Measurements from ENCODE around the gene AMBRA1. TPM values are rescaled to one million over a fixed set of nuclear protein-coding genes. Genes with fewer than 3 reads are reported as not detected.
"Not testable (repeated sequence)": the region's sequence is repeated elsewhere in the genome, so short reads cannot be mapped to it uniquely, and the experiment has no call there.

AMBRA1 gene
- total RNA-seq, 1 donor from 2014 or later = 45.8 TPM

GRCh38 chr11:46383404-46383758 lies 210.4 kb downstream of the AMBRA1 start:
- H3K4me1 Mint-ChIP-seq = peaks cover 29% of the 10 kb centered on the region
- H3K27ac Mint-ChIP-seq (ENCODE audit: unreplicated experiment) = no peak overlapping the region
- H3K9me3 Mint-ChIP-seq = no peaks in the 10 kb centered on the region
- DNase-seq (ENCODE audit: low read depth, low spot score) = no peak
- TF ChIP-seq CTCF (conservative IDR thresholded peaks at IDR 0.05) = no peak
- peak overlapping the region; percentile 88 for H3K4me3 Mint-ChIP-seq
- H3K36me3 Mint-ChIP-seq (ENCODE audit: low read depth) = peaks cover 2% of the 10 kb centered on the region
- H3K27me3 Mint-ChIP-seq (ENCODE audit: low read depth) = peaks cover 39% of the 10 kb centered on the region

DNA sequence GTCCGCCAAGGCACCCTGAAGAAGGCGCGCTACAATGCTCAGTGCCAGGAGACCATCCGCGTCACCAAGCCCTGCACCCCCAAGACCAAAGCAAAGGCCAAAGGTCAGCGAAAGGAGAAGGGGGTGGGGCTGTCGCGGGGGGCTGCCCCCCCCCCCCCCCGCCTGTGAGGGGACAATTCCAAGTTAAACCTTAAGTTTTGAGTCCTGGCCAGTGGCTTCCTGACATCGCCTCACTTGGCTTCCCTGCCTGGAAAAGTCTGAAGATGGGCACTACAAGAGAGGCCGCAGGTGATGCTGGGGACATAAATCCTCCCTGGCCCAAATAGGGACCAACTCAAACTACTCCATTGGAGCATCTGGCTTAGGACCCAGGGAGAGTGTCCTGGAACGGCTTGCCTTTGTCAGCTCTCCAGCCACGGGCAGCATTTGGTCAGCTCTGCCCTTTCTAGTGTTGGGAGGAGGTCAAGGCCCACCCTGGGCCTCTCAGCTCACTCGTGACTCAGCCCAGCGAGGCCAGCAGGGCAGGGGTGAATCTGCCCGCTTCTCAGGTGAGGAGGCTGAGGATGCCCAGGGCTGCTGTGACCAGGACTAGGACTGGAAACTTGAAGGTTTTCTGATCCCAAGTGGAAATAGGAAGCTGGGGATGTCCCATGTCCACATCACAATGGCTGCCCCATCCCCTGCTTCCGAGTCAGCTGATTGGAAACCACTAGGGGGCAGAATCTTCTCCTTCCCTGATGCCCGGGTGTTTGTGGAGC lies 211.0 kb downstream of the AMBRA1 start:
- peaks cover 2% of the 10 kb centered on the region for H3K36me3 Mint-ChIP-seq (ENCODE audit: low read depth)
- H3K27ac Mint-ChIP-seq (ENCODE audit: unreplicated experiment) = peak overlapping the region; percentile 83
- H3K4me1 Mint-ChIP-seq = peaks cover 24% of the 10 kb centered on the region
- H3K9me3 Mint-ChIP-seq = no peaks in the 10 kb centered on the region
- DNase-seq (ENCODE audit: low read depth, low spot score) = no peak
- peak overlapping the region; percentile 88 for H3K4me3 Mint-ChIP-seq
- peaks cover 34% of the 10 kb centered on the region for H3K27me3 Mint-ChIP-seq (ENCODE audit: low read depth)
- TF ChIP-seq CTCF (conservative IDR thresholded peaks at IDR 0.05) = peak; percentile 68

- no peak for DNase-seq (ENCODE audit: low read depth, low spot score)
- peaks cover 26% of the 10 kb centered on the region for H3K27me3 Mint-ChIP-seq (ENCODE audit: low read depth)
- no peak for TF ChIP-seq CTCF (conservative IDR thresholded peaks at IDR 0.05)
- H3K9me3 Mint-ChIP-seq = no peaks in the 10 kb centered on the region
- H3K27ac Mint-ChIP-seq (ENCODE audit: unreplicated experiment) = peak overlapping the region; percentile 92
- H3K4me3 Mint-ChIP-seq = peak overlapping the region; percentile 88
- peaks cover 2% of the 10 kb centered on the region for H3K36me3 Mint-ChIP-seq (ENCODE audit: low read depth)
- peaks cover 24% of the 10 kb centered on the region for H3K4me1 Mint-ChIP-seq
These were observed 211.8 kb downstream of the AMBRA1 start for GRCh38 chr11:46381819-46382645.

DNA sequence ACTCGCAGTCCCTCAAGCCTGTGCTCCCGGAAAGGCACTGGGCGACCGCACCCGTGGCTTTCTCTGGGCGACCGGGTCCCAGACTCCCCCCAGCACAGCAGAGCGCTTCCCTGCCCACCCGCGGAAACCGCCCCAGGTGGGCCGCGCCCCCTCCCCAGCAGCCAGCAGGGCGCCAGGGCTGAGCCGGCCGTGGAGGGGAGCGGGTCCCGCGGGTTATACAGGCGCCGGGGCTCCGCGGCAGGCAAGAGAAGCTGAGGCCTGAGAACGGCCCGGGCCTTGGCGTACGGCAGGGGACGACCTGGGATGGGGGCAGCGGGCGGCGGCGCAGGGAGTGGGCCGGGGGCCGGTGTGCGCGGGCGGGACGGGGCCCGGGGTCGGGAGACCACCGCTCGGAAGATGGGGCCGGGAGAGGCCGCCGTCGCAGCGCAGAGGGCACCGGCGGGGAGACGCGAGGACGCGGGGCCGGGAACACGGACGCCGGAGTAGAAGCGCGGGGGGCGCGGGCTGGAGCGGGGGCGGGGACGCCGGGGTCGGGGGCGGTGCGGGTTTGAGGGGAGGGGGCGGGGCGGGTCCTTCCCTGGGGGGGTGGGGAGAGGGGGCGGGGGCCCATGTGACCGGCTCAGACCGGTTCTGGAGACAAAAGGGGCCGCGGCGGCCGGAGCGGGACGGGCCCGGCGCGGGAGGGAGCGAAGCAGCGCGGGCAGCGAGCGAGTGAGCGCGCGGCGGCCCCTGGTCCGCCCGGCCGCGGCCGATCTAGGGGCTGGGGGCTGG lies 212.6 kb downstream of the AMBRA1 start, which contains the start of gene MDK:
Gene MDK (plus strand): TSS at position 622 of the 771 bp plus-strand sequence. CDS start 389 bp downstream, outside the sequence.
- DNase-seq (ENCODE audit: low read depth, low spot score) = peak; percentile 56
- Mint-ChIP-seq H3K27ac (ENCODE audit: unreplicated experiment) (peak within 1 kb of the TSS; percentile 96), H3K27me3 (ENCODE audit: low read depth) (peaks cover 18% of the 10 kb centered on the region), H3K4me3 (peak within 1 kb of the TSS; percentile 91), H3K4me1 (peaks cover 24% of the 10 kb centered on the region), H3K9me3 (no peaks in the 10 kb centered on the region), H3K36me3 (ENCODE audit: low read depth) (peaks cover 2% of the 10 kb centered on the region)
- no peak for TF ChIP-seq CTCF (conservative IDR thresholded peaks at IDR 0.05)

DNA sequence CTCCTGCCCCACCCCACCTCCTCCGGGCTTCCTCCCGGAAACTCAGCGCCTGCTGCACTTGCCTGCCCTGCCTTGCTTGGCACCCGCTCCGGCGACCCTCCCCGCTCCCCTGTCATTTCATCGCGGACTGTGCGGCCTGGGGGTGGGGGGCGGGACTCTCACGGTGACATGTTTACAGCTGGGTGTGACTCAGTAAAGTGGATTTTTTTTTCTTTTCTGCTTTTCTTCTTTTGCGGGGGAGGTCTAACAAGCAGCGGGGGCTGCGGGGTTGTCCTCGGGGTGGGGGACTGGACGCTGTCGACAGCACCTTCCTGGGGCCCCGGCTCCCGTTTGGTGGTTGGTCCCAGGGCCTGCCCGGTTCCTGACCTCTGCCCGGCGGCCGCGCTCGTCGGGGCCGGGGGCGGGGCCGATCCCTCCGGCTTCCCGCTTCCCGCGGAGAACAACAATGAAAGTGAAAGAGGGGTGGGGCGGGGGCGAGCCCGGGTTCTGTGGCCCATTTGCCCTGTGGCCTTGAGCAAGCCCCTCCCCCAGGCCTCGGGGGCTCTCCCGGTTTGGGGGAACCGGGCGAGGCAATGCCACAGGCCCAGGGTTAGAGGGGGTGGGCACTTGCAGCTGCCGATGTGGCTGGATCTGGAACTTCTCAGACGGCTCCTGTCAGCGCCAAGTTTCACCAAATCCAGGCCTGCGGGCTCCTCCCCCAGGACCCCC lies 213.3 kb downstream of the AMBRA1 start:
- peaks cover 24% of the 10 kb centered on the region for H3K4me1 Mint-ChIP-seq
- TF ChIP-seq CTCF (conservative IDR thresholded peaks at IDR 0.05) = no peak
- peak overlapping the region; percentile 96 for H3K27ac Mint-ChIP-seq (ENCODE audit: unreplicated experiment)

GRCh38 chr11:46379482-46380293 lies 214.1 kb downstream of the AMBRA1 start:
- peak; percentile 59 for DNase-seq (ENCODE audit: low read depth, low spot score)
- not testable (repeated sequence) for H3K27me3 Mint-ChIP-seq (ENCODE audit: low read depth); H3K9me3 Mint-ChIP-seq; H3K36me3 Mint-ChIP-seq (ENCODE audit: low read depth)
- Mint-ChIP-seq H3K4me1 (peaks cover 20% of the 10 kb centered on the region), H3K4me3 (peak overlapping the region; percentile 92), H3K27ac (ENCODE audit: unreplicated experiment) (peak overlapping the region; percentile 92)

More for the DNA sequence above, 213.3 kb downstream of the AMBRA1 start:
- H3K9me3 Mint-ChIP-seq = no peaks in the 10 kb centered on the region
- H3K4me3 Mint-ChIP-seq = peak overlapping the region; percentile 91
- H3K36me3 Mint-ChIP-seq (ENCODE audit: low read depth) = peaks cover 2% of the 10 kb centered on the region
- peaks cover 11% of the 10 kb centered on the region for H3K27me3 Mint-ChIP-seq (ENCODE audit: low read depth)
- peak; percentile 70 for DNase-seq (ENCODE audit: low read depth, low spot score)

Measured in neural crest cell (in vitro differentiated cells).